ENCODE results near the gene PAX7. TPM values are rescaled to one million over a fixed set of nuclear protein-coding genes. Genes with fewer than 3 reads are reported as not detected.

The PAX7 gene
- total RNA-seq, 1 donor from 2014 or later = 0.05 TPM

DNA sequence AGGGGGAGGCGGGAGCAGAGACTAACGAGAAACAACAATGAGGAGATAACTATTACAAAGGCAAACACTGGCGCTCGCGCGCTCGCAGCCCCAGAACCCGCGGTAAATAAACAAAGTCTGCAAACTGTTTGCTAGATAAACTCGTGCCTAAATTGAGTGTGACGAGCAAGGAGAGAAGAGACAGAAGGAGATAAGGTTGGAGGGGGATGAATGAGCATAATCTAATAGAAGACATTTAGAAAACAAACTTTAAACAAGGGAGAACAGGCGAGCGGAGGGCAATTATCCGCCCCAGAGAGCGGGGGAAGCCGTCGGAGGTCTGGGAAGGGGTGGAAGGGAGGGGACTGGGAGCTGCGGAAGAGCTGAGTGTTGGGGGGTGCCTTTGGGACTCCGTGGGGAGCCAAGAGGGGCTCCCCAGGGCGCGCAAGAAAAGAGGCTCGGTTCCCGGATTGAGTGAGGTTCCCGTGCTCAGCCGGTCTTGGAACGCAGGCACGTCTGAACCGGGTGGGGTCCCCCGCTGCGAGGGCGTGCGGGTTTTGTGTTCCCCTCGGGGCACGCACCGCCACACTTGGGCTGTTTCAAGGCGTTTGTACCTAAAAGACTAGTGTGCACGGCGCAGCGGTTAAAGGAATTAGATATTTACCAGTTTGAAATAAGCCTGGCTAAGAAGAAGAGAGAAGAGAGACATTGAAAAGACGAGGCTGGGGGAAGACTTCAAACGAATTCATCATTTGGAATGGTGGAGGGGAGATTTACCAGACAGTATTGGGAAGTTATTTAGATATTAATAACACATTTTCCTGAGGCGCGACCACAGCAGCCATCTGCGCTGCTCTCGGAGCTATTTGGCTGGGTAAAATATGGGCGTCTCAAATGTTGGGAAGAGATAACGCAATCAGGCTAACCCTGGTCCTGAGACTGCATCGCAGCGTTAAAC lies 10.6 kb downstream of the PAX7 start:
- H3K36me3 Mint-ChIP-seq (ENCODE audit: low read depth, unreplicated experiment) = no peaks in the 10 kb centered on the region
- DNase-seq (ENCODE audit: low read depth) (no peak), FAIRE-seq (no peak)
- H3K9me3 ChIP-seq (ENCODE audit: insufficient read depth, low read depth, low read length) = no peaks in the 10 kb centered on the region
- no peak overlapping the region for H3K27ac ChIP-seq (ENCODE audit: low read depth, low read length)
- no peaks in the 10 kb centered on the region for H3K79me2 ChIP-seq (ENCODE audit: insufficient read depth, low read length)
- peaks cover 2% of the 10 kb centered on the region for H3K4me1 Mint-ChIP-seq (ENCODE audit: low read depth, unreplicated experiment)
- peaks cover 4% of the 10 kb centered on the region for H4K20me1 ChIP-seq (ENCODE audit: insufficient read depth, low read length)
- H3K4me3 Mint-ChIP-seq (ENCODE audit: unreplicated experiment) = no peak overlapping the region
- H3K9me3 Mint-ChIP-seq (ENCODE audit: unreplicated experiment) = peaks cover 8% of the 10 kb centered on the region
- no peak overlapping the region for H2AFZ ChIP-seq (ENCODE audit: low read depth, low read length)
- H3K4me3 ChIP-seq (ENCODE audit: insufficient read depth, low read depth, low read length) = no peak overlapping the region
- H3K27me3 Mint-ChIP-seq (ENCODE audit: low read depth, unreplicated experiment) = peaks cover 87% of the 10 kb centered on the region
- H3K4me1 ChIP-seq (ENCODE audit: insufficient read depth, low read length) = no peaks in the 10 kb centered on the region
- no peak overlapping the region for H3K4me2 ChIP-seq (ENCODE audit: low read length)
- H3K36me3 ChIP-seq (ENCODE audit: insufficient read depth, low read length) = no peaks in the 10 kb centered on the region
- H3K9ac ChIP-seq (ENCODE audit: low read length) = no peak overlapping the region
- TF ChIP-seq, protein P1, sequence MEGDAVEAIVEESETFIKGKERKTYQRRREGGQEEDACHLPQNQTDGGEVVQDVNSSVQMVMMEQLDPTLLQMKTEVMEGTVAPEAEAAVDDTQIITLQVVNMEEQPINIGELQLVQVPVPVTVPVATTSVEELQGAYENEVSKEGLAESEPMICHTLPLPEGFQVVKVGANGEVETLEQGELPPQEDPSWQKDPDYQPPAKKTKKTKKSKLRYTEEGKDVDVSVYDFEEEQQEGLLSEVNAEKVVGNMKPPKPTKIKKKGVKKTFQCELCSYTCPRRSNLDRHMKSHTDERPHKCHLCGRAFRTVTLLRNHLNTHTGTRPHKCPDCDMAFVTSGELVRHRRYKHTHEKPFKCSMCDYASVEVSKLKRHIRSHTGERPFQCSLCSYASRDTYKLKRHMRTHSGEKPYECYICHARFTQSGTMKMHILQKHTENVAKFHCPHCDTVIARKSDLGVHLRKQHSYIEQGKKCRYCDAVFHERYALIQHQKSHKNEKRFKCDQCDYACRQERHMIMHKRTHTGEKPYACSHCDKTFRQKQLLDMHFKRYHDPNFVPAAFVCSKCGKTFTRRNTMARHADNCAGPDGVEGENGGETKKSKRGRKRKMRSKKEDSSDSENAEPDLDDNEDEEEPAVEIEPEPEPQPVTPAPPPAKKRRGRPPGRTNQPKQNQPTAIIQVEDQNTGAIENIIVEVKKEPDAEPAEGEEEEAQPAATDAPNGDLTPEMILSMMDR (IDR thresholded peaks at IDR 0.05; ENCODE audit: insufficient read depth, low read depth, low read length) = no peak
- TF ChIP-seq EZH2 (IDR thresholded peaks at IDR 0.05; ENCODE audit: insufficient read depth, low read length) = peak; percentile 75
- H3K27ac Mint-ChIP-seq (ENCODE audit: unreplicated experiment) = peak overlapping the region; percentile 59
- H3K27me3 ChIP-seq (ENCODE audit: insufficient read depth, low read length) = peaks cover 87% of the 10 kb centered on the region

DNA sequence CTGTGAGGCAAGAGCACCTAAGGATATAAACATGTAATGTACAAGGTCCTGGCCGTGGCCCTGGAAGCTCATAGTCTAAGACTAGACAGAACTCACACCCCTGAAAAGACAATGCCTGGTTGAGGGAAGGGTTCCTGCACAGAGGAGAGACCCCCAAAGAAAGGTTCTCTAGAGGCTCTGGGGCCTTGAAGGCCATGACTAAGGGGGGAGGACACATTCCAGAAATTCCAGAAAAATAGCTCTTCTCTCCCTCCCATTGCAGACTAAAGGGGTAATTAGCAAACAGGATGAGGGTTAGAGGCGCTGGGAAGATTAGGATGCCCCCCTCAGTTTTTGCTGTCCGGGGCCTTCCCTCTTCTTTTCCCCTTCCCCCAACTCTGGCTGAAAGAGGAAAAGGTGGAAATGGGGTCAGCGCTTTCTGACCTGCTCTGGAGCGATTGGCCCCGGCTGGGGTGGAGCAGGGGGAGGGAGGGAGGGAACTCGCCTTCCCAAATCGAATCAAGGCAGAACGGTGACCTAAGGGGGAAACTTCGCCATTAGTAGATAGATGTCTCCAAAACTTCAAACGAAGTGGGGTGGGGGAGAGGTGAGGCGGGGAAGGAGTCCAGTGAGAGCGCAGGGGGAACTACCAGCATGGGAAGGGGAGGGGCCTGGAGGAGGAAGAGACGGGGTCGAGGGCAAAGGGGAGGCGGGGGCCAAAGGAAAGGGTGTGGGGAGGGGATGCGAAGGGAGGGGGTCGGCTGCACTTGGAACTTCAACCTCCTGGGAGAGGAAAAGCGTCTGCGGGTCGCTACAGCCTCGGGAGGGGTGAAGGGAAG lies 11.8 kb downstream of the PAX7 start:
- H3K27ac ChIP-seq (ENCODE audit: low read depth, low read length) = no peak overlapping the region

More for the DNA sequence above, 11.8 kb downstream of the PAX7 start:
- H3K27me3 Mint-ChIP-seq (ENCODE audit: low read depth, unreplicated experiment) = peaks cover 79% of the 10 kb centered on the region
- no peak overlapping the region for H3K9ac ChIP-seq (ENCODE audit: low read length)
- H4K20me1 ChIP-seq (ENCODE audit: insufficient read depth, low read length) = peaks cover 4% of the 10 kb centered on the region
- DNase-seq (ENCODE audit: low read depth) (no peak), FAIRE-seq (no peak)
- H3K4me3 Mint-ChIP-seq (ENCODE audit: unreplicated experiment) = no peak overlapping the region
- H3K36me3 Mint-ChIP-seq (ENCODE audit: low read depth, unreplicated experiment) = no peaks in the 10 kb centered on the region
- TF ChIP-seq EZH2 (IDR thresholded peaks at IDR 0.05; ENCODE audit: insufficient read depth, low read length) = no peak
- TF ChIP-seq, protein P1 (IDR thresholded peaks at IDR 0.05; ENCODE audit: insufficient read depth, low read depth, low read length) = no peak
- H3K4me2 ChIP-seq (ENCODE audit: low read length) = no peak overlapping the region
- H3K4me1 Mint-ChIP-seq (ENCODE audit: low read depth, unreplicated experiment) = peaks cover 2% of the 10 kb centered on the region
- no peaks in the 10 kb centered on the region for H3K36me3 ChIP-seq (ENCODE audit: insufficient read depth, low read length)
- no peak overlapping the region for H3K4me3 ChIP-seq (ENCODE audit: insufficient read depth, low read depth, low read length)
- no peaks in the 10 kb centered on the region for H3K4me1 ChIP-seq (ENCODE audit: insufficient read depth, low read length)
- H3K9me3 ChIP-seq (ENCODE audit: insufficient read depth, low read depth, low read length) = no peaks in the 10 kb centered on the region
- no peak overlapping the region for H2AFZ ChIP-seq (ENCODE audit: low read depth, low read length)
- H3K9me3 Mint-ChIP-seq (ENCODE audit: unreplicated experiment) = peaks cover 8% of the 10 kb centered on the region
- no peaks in the 10 kb centered on the region for H3K79me2 ChIP-seq (ENCODE audit: insufficient read depth, low read length)
- peaks cover 86% of the 10 kb centered on the region for H3K27me3 ChIP-seq (ENCODE audit: insufficient read depth, low read length)
- no peak overlapping the region for H3K27ac Mint-ChIP-seq (ENCODE audit: unreplicated experiment)

Data from astrocyte (in vitro differentiated cells and primary cell).